ENCODE results near the gene GPR152.

GPR152 gene

GRCh38 chr11:67498544-67498972 lies 46.0 kb upstream of the GPR152 start:
- no peak overlapping the region for H3K4me3 ChIP-seq (ENCODE audit: low read depth, low read length)
- CTCF ChIA-PET: no interaction called here
- no peak for TF ChIP-seq CTCF (IDR thresholded peaks at IDR 0.05; ENCODE audit: insufficient read depth, low read length, missing control alignments)
- no peak for DNase-seq (ENCODE audit: low read depth, low spot score)
- POLR2A ChIA-PET: no interaction called here

GRCh38 chr11:67497656-67498291 lies 45.2 kb upstream of the GPR152 start:
- no peak for TF ChIP-seq CTCF (IDR thresholded peaks at IDR 0.05; ENCODE audit: insufficient read depth, low read length, missing control alignments)
- no peak overlapping the region for H3K4me3 ChIP-seq (ENCODE audit: low read depth, low read length)
- POLR2A ChIA-PET: interaction anchor here (0.5 kb wide), 1 partner anchor 91 kb away, joined by 3 read pairs; no protein-coding TSS in a partner anchor
- DNase-seq (ENCODE audit: low read depth, low spot score): no peak
- CTCF ChIA-PET: interaction anchor here (1.2 kb wide), 1 partner anchor 9 kb away, joined by 3 read pairs; no protein-coding TSS in a partner anchor

- no peak overlapping the region for H3K4me3 ChIP-seq (ENCODE audit: low read depth, low read length)
- DNase-seq (ENCODE audit: low read depth, low spot score): no peak
- CTCF ChIA-PET: no interaction called here
- POLR2A ChIA-PET: no interaction called here
- no peak for TF ChIP-seq CTCF (IDR thresholded peaks at IDR 0.05; ENCODE audit: insufficient read depth, low read length, missing control alignments)
These were observed 43.6 kb upstream of the GPR152 start for GRCh38 chr11:67496113-67496512.

GRCh38 chr11:67495234-67496005 lies 42.9 kb upstream of the GPR152 start:
- TF ChIP-seq CTCF (IDR thresholded peaks at IDR 0.05; ENCODE audit: insufficient read depth, low read length, missing control alignments): no peak
- H3K4me3 ChIP-seq (ENCODE audit: low read depth, low read length): no peak overlapping the region
- POLR2A ChIA-PET: no interaction called here
- CTCF ChIA-PET: no interaction called here
- DNase-seq (ENCODE audit: low read depth, low spot score): no peak

- TF ChIP-seq CTCF (IDR thresholded peaks at IDR 0.05; ENCODE audit: insufficient read depth, low read length, missing control alignments): no peak
- CTCF ChIA-PET: no interaction called here
- no peak for DNase-seq (ENCODE audit: low read depth, low spot score)
- POLR2A ChIA-PET: no interaction called here
- H3K4me3 ChIP-seq (ENCODE audit: low read depth, low read length): no peak overlapping the region
These were observed 42.1 kb upstream of the GPR152 start for GRCh38 chr11:67494371-67495233.
